IMR-90 (cell line): ENCODE results near the gene LDAH. TPM values are rescaled to one million over a fixed set of nuclear protein-coding genes. Genes with fewer than 3 reads are reported as not detected.

Experiments
- ATAC-seq: fragments of 200-7000 bp; cut with Tn5 transposase; 2 replicates; pipeline ENCODE4 v1.9.1; 2020; ENCODE audit warnings: low read depth, mild to moderate bottlenecking, moderate library complexity
- BruUV-seq: library from RNA; stranded (reverse); fragments of 400-500 nt; replicated peaks from 2 replicates; lab custom pipeline; 2021; lab: Mats Ljungman, UMichigan
- CTCF ChIA-PET: fragments of 300-600 bp; formaldehyde crosslinking; extraction: SDS; loops from one replicate; lab custom pipeline; 2021; ENCODE audit warnings: antibody characterized with exemption; lab: Yijun Ruan, JAX
- POLR2A ChIA-PET: fragments of 300-600 bp; sonication (Branson Sonifier 250); formaldehyde crosslinking; loops from one replicate; lab custom pipeline; 2022; ENCODE audit warnings: antibody characterized with exemption; ENCODE audit not compliant: unreplicated experiment; lab: Charles Lee
- DNase-seq: peaks from one replicate; pipeline ENCODE4 v3.0.0; 2013
- H2AFZ ChIP-seq: replicated peaks from 2 replicates; pipeline ENCODE3; 2013; ENCODE audit warnings: low read length, mild to moderate bottlenecking; ENCODE audit not compliant: poor library complexity
- H2AK5ac ChIP-seq: 2 replicates; pipeline ENCODE4 v1.6.1; 2013; ENCODE audit warnings: low read depth, low read length, inconsistent platforms
- H2AK9ac ChIP-seq: replicated peaks from 2 replicates; pipeline ENCODE3; 2013; ENCODE audit warnings: mild to moderate bottlenecking, low read depth, low read length, moderate library complexity; ENCODE audit not compliant: poor library complexity
- H2BK120ac ChIP-seq: 2 replicates; pipeline ENCODE4 v1.6.1; 2013; ENCODE audit warnings: low read depth, low read length, inconsistent platforms
- H2BK15ac ChIP-seq: 3 replicates; pipeline ENCODE4 v1.6.1; 2013; ENCODE audit warnings: low read depth, low read length, inconsistent platforms
- H2BK20ac ChIP-seq: 2 replicates; pipeline ENCODE4 v1.6.1; 2013; ENCODE audit warnings: low read depth, mild to moderate bottlenecking, inconsistent platforms, low read length, moderate library complexity
- H2BK5ac ChIP-seq: 2 replicates; pipeline ENCODE4 v1.6.1; 2013; ENCODE audit warnings: mild to moderate bottlenecking, low read depth, low read length, inconsistent platforms; ENCODE audit not compliant: poor library complexity, severe bottlenecking
- H3K14ac ChIP-seq: replicated peaks from 2 replicates; pipeline ENCODE4 v1.6.1; 2013; ENCODE audit warnings: low read depth, low read length, inconsistent platforms
- H3K18ac ChIP-seq: 2 replicates; pipeline ENCODE4 v1.6.1; 2013; ENCODE audit warnings: low read depth, low read length, control low read depth
- H3K23ac ChIP-seq: 2 replicates; pipeline ENCODE4 v1.6.1; 2013; ENCODE audit warnings: low read depth, low read length, inconsistent platforms
- H3K27ac ChIP-seq: 2 replicates; pipeline ENCODE4 v1.5.1; 2013; ENCODE audit warnings: mild to moderate bottlenecking, control low read depth, low read length; ENCODE audit not compliant: insufficient read depth
- H3K27me3 ChIP-seq: 2 replicates; pipeline ENCODE4 v1.6.1; 2013; ENCODE audit warnings: low read length; ENCODE audit not compliant: control insufficient read depth, insufficient read depth
- H3K36me3 ChIP-seq: 2 replicates; pipeline ENCODE4 v1.6.1; 2013; ENCODE audit warnings: low read length, mixed read lengths; ENCODE audit not compliant: control insufficient read depth, insufficient read depth
- H3K4ac ChIP-seq: 2 replicates; pipeline ENCODE4 v1.6.1; 2013; ENCODE audit warnings: low read depth, low read length, inconsistent platforms
- H3K4me1 ChIP-seq: 2 replicates; pipeline ENCODE4 v1.6.1; 2013; ENCODE audit warnings: low read length, mixed read lengths; ENCODE audit not compliant: control insufficient read depth, insufficient read depth
- H3K4me2 ChIP-seq: 2 replicates; pipeline ENCODE4 v1.6.1; 2013; ENCODE audit warnings: low read depth, mild to moderate bottlenecking, control low read depth, low read length, moderate library complexity
- H3K4me3 ChIP-seq: 2 replicates; pipeline ENCODE4 v1.5.1; 2013; ENCODE audit warnings: low read depth, mild to moderate bottlenecking, control low read depth, low read length, moderate library complexity; ENCODE audit not compliant: insufficient read depth
- H3K56ac ChIP-seq: 2 replicates; pipeline ENCODE4 v1.6.1; 2013; ENCODE audit warnings: low read length, inconsistent platforms; ENCODE audit not compliant: insufficient read depth; ENCODE audit errors: extremely low read depth
- H3K79me1 ChIP-seq, 2 experiments: 2 replicates each; pipeline ENCODE4 v1.6.1; 2013; ENCODE audit warnings: low read length in 2 of 2, inconsistent platforms in 1 of 2, low read depth in 1 of 2
- H3K9ac ChIP-seq: 2 replicates; pipeline ENCODE4 v1.6.1; 2013; ENCODE audit warnings: low read depth, low read length, control low read depth
- H3K9me1 ChIP-seq: 2 replicates; pipeline ENCODE4 v1.6.1; 2013; ENCODE audit warnings: low read length, inconsistent platforms; ENCODE audit not compliant: insufficient read depth
- H3K9me3 ChIP-seq: 2 replicates; pipeline ENCODE4 v1.6.1; 2013; ENCODE audit warnings: low read length; ENCODE audit not compliant: control insufficient read depth, insufficient read depth
- H4K20me1 ChIP-seq: 2 replicates; pipeline ENCODE4 v1.6.1; 2013; ENCODE audit warnings: low read length, inconsistent platforms; ENCODE audit not compliant: insufficient read depth
- H4K5ac ChIP-seq: 2 replicates; pipeline ENCODE4 v1.6.1; 2013; ENCODE audit warnings: mild to moderate bottlenecking, low read depth, low read length, control low read depth
- H4K8ac ChIP-seq, 2 experiments: 2 replicates each; pipeline ENCODE4 v1.6.1; 2013; ENCODE audit warnings: low read depth in 2 of 2, low read length in 2 of 2, control low read depth in 1 of 2, inconsistent platforms in 1 of 2
- H4K91ac ChIP-seq: 2 replicates; pipeline ENCODE4 v1.6.1; 2013; ENCODE audit warnings: low read depth, low read length, inconsistent platforms; ENCODE audit not compliant: insufficient read depth
- CEBPB ChIP-seq: IDR thresholded peaks from 2 replicates; pipeline ENCODE4 v1.6.1; 2012; ENCODE audit warnings: low read depth, low read length, improper control_type of control experiment
- CHD1 ChIP-seq: IDR thresholded peaks from 2 replicates; pipeline ENCODE4 v1.6.1; 2012; ENCODE audit warnings: low read depth, low read length, improper control_type of control experiment
- ELK1 ChIP-seq: fragments of 150-350 bp; IDR thresholded peaks from 2 replicates; pipeline ENCODE4 v1.6.1; 2016; ENCODE audit warnings: low read depth, mild to moderate bottlenecking, low read length, moderate library complexity, borderline replicate concordance
- FOS ChIP-seq: fragments of 150-350 bp; IDR thresholded peaks from 2 replicates; pipeline ENCODE4 v1.6.1; 2016; ENCODE audit warnings: low read depth, low read length
- MAFK ChIP-seq: IDR thresholded peaks from 2 replicates; pipeline ENCODE4 v1.6.1; 2012; ENCODE audit warnings: low read depth, low read length, improper control_type of control experiment
- MXI1 ChIP-seq: IDR thresholded peaks from 2 replicates; pipeline ENCODE4 v1.6.1; 2012; ENCODE audit warnings: low read depth, mild to moderate bottlenecking, low read length, moderate library complexity, borderline replicate concordance
- NFE2L2 ChIP-seq: fragments of 150-350 bp; IDR thresholded peaks from 2 replicates; pipeline ENCODE4 v1.6.1; 2016; ENCODE audit warnings: low read depth, mild to moderate bottlenecking, low read length
- POLR2A ChIP-seq: IDR thresholded peaks from 2 replicates; pipeline ENCODE4 v1.6.1; 2012; ENCODE audit warnings: mild to moderate bottlenecking, low read depth, low read length
- RAD21 ChIP-seq: IDR thresholded peaks from 2 replicates; pipeline ENCODE4 v1.6.1; 2012; ENCODE audit warnings: low read length, improper control_type of control experiment
- RCOR1 ChIP-seq: IDR thresholded peaks from 2 replicates; pipeline ENCODE4 v1.6.1; 2012; ENCODE audit warnings: mild to moderate bottlenecking, low read length, improper control_type of control experiment; ENCODE audit not compliant: insufficient replicate concordance
- RFX5 ChIP-seq: IDR thresholded peaks from 2 replicates; pipeline ENCODE4 v1.8.0; 2012; ENCODE audit warnings: low read depth, mild to moderate bottlenecking, low read length, moderate library complexity
- WGBS, 2 experiments: methylation state at CpG; one replicate each; pipeline versions ENCODE4 v1.1.5 to v1.1.7; 2013; ENCODE audit warnings: missing lambda C conversion rate in 2 of 2; ENCODE audit not compliant: insufficient read length in 1 of 2; ENCODE audit errors: extremely low coverage in 2 of 2; 5-methylcytosine and 5-hydroxymethylcytosine counted together
- dilution Hi-C: fragments of 300-500 bp; cut with HindIII; formaldehyde crosslinking; loops from one replicate; pipeline ENCODE4 v1.14.3; 2018; ENCODE audit warnings: low sequenced_read_pairs; ENCODE audit not compliant: unreplicated experiment
- in situ Hi-C: fragments of 300-500 bp; cut with MboI; formaldehyde crosslinking; loops from 3 replicates; pipeline ENCODE4 v1.14.3; 2019; ENCODE audit warnings: low sequenced_read_pairs, inconsistent platforms, mixed read lengths
- intact Hi-C: fragments of 100-400 bp; cut with micrococcal nuclease; formaldehyde crosslinking; loops from 2 replicates; pipeline ENCODE4 v1.10.0; 2022
- polyA plus RNA-seq, 3 experiments: library from polyadenylated mRNA; depleted of rRNA; stranded (reverse); fragments of >200 nt; gene quantifications; 2 replicates each; pipeline ENCODE4 v1.2.3, GENCODE V29; 2012; ENCODE audit warnings: low replicate concordance in 1 of 3
- total RNA-seq: library from RNA; depleted of rRNA; stranded (reverse); fragments of >200 nt; gene quantifications from 2 replicates; pipeline ENCODE4 v1.2.3, GENCODE V29; 2012
- TF ChIP-seq, protein P1 (sequence below): fragments of 150-350 bp; IDR thresholded peaks from 2 replicates; pipeline ENCODE4 v1.6.1; 2017; ENCODE audit warnings: mild to moderate bottlenecking, antibody characterized with exemption, low read length, low read depth
- TF ChIP-seq, protein P2 (sequence below): conservative IDR thresholded peaks from 2 replicates; pipeline ENCODE4 v1.5.1; 2012; ENCODE audit warnings: mild to moderate bottlenecking, low read depth, low read length, improper control_type of control experiment

The LDAH gene
- total and polyA plus RNA-seq, 2 of the 4 experiments (the other 2 are of a cell fraction): 12.1 to 31.7 TPM

DNA sequence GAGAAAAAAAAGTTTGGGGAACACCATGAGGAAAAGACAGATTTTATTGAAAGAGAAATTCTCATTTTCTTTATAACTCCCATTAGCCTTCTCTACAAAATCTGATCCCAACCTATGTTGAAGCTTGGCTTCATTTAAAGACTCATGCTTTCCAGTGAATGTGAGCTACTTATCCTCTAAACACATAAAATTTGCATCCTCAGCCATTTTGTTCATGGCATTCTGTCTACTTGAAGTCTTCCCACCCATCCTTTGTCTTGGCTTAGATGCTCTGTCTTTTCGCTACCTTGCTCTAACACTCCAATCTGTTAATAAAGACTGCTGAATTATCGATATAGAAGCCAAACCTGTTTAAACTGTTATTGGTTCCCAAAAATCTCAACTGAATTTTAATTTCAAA lies 116.7 kb downstream of the LDAH start:
- H2AK5ac ChIP-seq: no peak overlapping the region
- no TSS peak for BruUV-seq

More for the DNA sequence above, 116.7 kb downstream of the LDAH start:
- no peak overlapping the region for H2AFZ ChIP-seq
- H2BK20ac ChIP-seq: no peak overlapping the region
- ATAC-seq (no peak), DNase-seq (no peak)
- H4K91ac ChIP-seq: no peak overlapping the region
- TF ChIP-seq RFX5 (no peak), CEBPB (no peak), MXI1 (no peak), MAFK (no peak), RCOR1 (no peak), CHD1 (no peak), RAD21 (no peak), POLR2A (no peak), NFE2L2 (no peak), ELK1 (no peak), FOS (no peak)
- TF ChIP-seq, protein P1, sequence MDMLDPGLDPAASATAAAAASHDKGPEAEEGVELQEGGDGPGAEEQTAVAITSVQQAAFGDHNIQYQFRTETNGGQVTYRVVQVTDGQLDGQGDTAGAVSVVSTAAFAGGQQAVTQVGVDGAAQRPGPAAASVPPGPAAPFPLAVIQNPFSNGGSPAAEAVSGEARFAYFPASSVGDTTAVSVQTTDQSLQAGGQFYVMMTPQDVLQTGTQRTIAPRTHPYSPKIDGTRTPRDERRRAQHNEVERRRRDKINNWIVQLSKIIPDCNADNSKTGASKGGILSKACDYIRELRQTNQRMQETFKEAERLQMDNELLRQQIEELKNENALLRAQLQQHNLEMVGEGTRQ: no peak
- TF ChIP-seq, protein P2, sequence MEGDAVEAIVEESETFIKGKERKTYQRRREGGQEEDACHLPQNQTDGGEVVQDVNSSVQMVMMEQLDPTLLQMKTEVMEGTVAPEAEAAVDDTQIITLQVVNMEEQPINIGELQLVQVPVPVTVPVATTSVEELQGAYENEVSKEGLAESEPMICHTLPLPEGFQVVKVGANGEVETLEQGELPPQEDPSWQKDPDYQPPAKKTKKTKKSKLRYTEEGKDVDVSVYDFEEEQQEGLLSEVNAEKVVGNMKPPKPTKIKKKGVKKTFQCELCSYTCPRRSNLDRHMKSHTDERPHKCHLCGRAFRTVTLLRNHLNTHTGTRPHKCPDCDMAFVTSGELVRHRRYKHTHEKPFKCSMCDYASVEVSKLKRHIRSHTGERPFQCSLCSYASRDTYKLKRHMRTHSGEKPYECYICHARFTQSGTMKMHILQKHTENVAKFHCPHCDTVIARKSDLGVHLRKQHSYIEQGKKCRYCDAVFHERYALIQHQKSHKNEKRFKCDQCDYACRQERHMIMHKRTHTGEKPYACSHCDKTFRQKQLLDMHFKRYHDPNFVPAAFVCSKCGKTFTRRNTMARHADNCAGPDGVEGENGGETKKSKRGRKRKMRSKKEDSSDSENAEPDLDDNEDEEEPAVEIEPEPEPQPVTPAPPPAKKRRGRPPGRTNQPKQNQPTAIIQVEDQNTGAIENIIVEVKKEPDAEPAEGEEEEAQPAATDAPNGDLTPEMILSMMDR: no peak
- H3K27ac ChIP-seq: no peak overlapping the region
- no peak overlapping the region for H4K5ac ChIP-seq
- peaks cover 1% of the 10 kb centered on the region; the same call in 1 of the 2 replicates for H3K4me1 ChIP-seq
- H3K56ac ChIP-seq: no peak overlapping the region
- ChIA-PET POLR2A (no interaction called here), CTCF (interaction anchor here (1.2 kb wide), 1 partner anchor 23 kb away, joined by 4 read pairs; no protein-coding TSS in a partner anchor)
- H3K14ac ChIP-seq: no peak overlapping the region
- dilution Hi-C loops (no loop called here), intact Hi-C loops (no loop called here), in situ Hi-C loops (no loop called here)
- no peak overlapping the region for H2BK5ac ChIP-seq
- no peaks in the 10 kb centered on the region for H3K27me3 ChIP-seq
- WGBS, 2 experiments: no CpG with 5 or more reads among the region's 2 CpGs
- H3K9me3 ChIP-seq: no peaks in the 10 kb centered on the region
- no peak overlapping the region for H2BK15ac ChIP-seq
- H3K9me1 ChIP-seq: 0 out of 2 replicates have a peak, but pooled peaks cover 3% of the 10 kb centered on the region
- no peak overlapping the region for H3K4ac ChIP-seq
- no peak overlapping the region for H4K8ac ChIP-seq
- no peaks in the 10 kb centered on the region; the same call in 1 of the 2 replicates for H4K20me1 ChIP-seq
- no peak overlapping the region for H2AK9ac ChIP-seq
- no peak overlapping the region for H3K23ac ChIP-seq
- peaks cover 5 to 7% of the 10 kb centered on the region in 2 experiments; a peak in 2 of 4 replicates for H3K79me1 ChIP-seq
- no peak overlapping the region for H2BK120ac ChIP-seq
- no peak overlapping the region for H3K18ac ChIP-seq
- no peak overlapping the region for H3K4me3 ChIP-seq
- H3K36me3 ChIP-seq: no peaks in the 10 kb centered on the region
- no peak overlapping the region for H3K4me2 ChIP-seq
- no peak overlapping the region for H3K9ac ChIP-seq
